ENCODE data around the gene DGUOK. TPM values are rescaled to one million over a fixed set of nuclear protein-coding genes. Genes with fewer than 3 reads are reported as not detected.
"Not testable (repeated sequence)": the region's sequence is repeated elsewhere in the genome, so short reads cannot be mapped to it uniquely, and the experiment has no call there.

Gene DGUOK
- 94.1 and 96.1 TPM in 2 replicates for polyA plus RNA-seq (2013)

DNA sequence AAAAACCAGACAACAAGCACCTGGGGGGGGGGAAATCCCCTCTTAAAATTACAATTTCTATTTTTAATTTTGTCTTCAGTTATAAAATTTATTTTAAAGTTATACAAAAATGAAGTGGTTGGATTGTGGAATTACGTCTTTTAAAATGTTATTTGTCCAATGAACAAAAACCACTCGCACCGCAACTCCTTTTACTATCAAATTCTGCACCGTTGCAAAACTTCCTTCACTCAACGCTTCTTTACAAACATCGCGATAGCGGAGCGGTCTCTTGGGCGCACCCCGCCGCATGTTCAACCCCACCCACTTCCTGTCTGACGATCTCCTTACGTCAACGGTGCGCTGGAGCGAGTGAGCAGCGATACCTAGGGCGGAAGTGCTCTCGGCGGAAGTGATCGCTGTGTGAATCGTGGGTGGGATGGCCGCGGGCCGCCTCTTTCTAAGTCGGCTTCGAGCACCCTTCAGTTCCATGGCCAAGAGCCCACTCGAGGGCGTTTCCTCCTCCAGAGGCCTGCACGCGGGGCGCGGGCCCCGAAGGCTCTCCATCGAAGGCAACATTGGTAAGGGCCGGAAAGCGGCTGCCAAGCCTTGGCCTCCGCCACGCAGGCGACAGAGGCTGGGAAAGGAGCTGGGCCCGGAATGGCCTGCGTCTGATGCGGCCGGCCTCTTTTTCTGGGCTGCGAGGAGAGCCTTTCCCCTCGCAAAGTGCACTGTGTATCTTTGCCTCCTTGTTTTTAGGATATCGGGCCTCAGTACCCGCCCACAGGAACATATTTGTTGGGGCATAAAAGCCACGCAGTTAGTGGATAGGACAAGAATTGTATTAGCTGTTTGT, at the start of gene DGUOK:
Gene DGUOK (plus strand): TSS at position 388 of the 835 bp plus-strand sequence. CDS start 31 bp downstream, at position 419.
- Histone ChIP-seq H3K23ac (ENCODE audit: low read length) (no peak within 1 kb of the TSS), H2AFZ (ENCODE audit: insufficient read depth, low read length, poor library complexity) (peak within 1 kb of the TSS; percentile 85), H4K8ac (ENCODE audit: low read depth, low read length) (peak within 1 kb of the TSS; percentile 98), H4K91ac (ENCODE audit: low read depth, low read length) (peak within 1 kb of the TSS; percentile 84), H3K4me1 (ENCODE audit: control insufficient read depth in 1 of 2, insufficient read depth in 2 of 2, low read length in 2 of 2) (peaks cover 0 to 3% of the 10 kb centered on the region in 2 experiments), H3K4ac (ENCODE audit: low read depth, low read length) (peak within 1 kb of the TSS; percentile 95), H3K79me2 (ENCODE audit: control insufficient read depth, insufficient read depth, low read length, poor library complexity) (peaks cover 4% of the 10 kb centered on the region), H2BK5ac (ENCODE audit: low read depth, low read length, poor library complexity) (peak within 1 kb of the TSS; percentile 87), H2AK5ac (ENCODE audit: low read length) (peak within 1 kb of the TSS; percentile 76), H3K9me3 (ENCODE audit: insufficient read depth, low read depth, low read length) (no peaks in the 10 kb centered on the region), H3K27me3 (ENCODE audit: insufficient read depth, low read length) (no peaks in the 10 kb centered on the region), H3K79me1 (ENCODE audit: low read length) (peaks cover 4% of the 10 kb centered on the region), H4K12ac (ENCODE audit: low read depth, low read length) (peak within 1 kb of the TSS; percentile 89), H3K4me3 (ENCODE audit: low read depth, low read length) (peak within 1 kb of the TSS; percentile 89), H3K27ac (ENCODE audit: low read depth, low read length) (peak within 1 kb of the TSS; percentile 20), H3K14ac (ENCODE audit: low read length) (peak within 1 kb of the TSS; percentile 86), H3K36me3 (ENCODE audit: control insufficient read depth in 1 of 2, insufficient read depth in 2 of 2, low read length in 2 of 2) (peaks cover 0 to 2% of the 10 kb centered on the region in 2 experiments), H3K18ac (ENCODE audit: low read length) (peak within 1 kb of the TSS; percentile 73), H2BK12ac (ENCODE audit: low read length) (peak within 1 kb of the TSS; percentile 18), H2BK120ac (ENCODE audit: insufficient read depth, low read length, poor library complexity) (peak within 1 kb of the TSS; percentile 52), H3K4me2 (ENCODE audit: low read length) (peak within 1 kb of the TSS; percentile 72), H3K9ac (ENCODE audit: low read length) (peak within 1 kb of the TSS; percentile 97)
- peak; percentile 99 to 100 for DNase-seq
- WGBS (ENCODE audit: extremely low coverage, insufficient coverage, insufficient read length), result no CpG with 5 or more reads among the region's 50 CpGs

DNA sequence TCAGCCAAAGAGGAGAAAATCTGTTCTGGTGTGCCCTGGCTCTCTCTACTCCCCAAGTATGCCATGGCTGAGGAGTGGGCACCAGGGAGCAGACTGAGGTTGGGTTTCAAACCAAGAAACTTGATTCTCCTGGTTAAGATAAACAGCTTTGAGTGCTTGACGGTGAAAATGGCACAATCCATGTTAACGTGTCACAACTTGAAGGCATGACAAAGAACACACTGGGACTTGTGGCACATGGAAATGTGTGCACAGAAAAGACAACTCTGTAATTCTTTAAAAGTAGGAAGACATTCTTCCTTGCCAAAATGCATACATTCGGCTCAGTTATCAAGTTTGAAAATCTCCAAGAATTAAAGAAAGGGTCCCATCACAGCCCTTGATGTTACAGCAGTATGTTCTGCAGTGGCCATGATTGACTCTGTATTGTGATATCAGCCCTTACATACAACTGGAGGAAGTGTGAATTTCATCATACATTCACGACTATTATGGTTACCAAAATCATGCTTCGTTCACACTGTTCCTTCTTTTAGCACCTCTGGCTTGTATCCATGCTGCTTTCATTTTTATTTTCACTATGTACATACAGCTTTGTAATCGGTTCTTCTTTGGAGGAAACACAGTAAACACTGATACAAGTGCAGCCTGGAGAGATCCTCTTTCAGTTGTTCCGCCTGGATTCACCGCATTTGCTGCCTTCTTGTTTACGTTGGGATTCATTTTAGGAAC, 49.4 kb upstream of the DGUOK start:
- Histone ChIP-seq H4K12ac (ENCODE audit: low read depth, low read length) (no peak overlapping the region), H3K4ac (ENCODE audit: low read depth, low read length) (no peak overlapping the region)

DNA sequence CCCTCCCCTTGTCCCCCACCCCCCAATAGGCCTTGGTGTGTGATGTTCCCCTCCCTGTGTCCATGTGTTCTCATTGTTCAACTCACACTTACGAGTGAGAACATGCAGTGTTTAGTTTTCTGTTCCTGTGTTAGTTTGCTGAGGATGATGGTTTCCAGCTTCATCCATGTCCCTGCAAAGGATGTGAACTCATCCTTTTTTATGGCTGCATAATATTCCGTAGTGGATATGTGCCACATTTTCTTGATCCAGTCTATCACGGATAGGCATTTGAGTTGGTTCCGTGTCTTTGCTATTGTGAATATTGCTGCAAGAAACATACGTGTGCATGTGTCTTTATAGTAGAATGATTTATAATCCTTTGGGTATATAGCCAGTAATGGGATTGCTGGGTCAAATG, 48.7 kb upstream of the DGUOK start:
- H3K4me2 ChIP-seq (ENCODE audit: low read length); H2AK5ac ChIP-seq (ENCODE audit: low read length); H3K18ac ChIP-seq (ENCODE audit: low read length); H4K12ac ChIP-seq (ENCODE audit: low read depth, low read length); DNase-seq; H3K4me3 ChIP-seq (ENCODE audit: low read depth, low read length); H4K8ac ChIP-seq (ENCODE audit: low read depth, low read length); H3K23ac ChIP-seq (ENCODE audit: low read length); H2AFZ ChIP-seq (ENCODE audit: insufficient read depth, low read length, poor library complexity); H3K36me3 ChIP-seq (ENCODE audit: control insufficient read depth in 1 of 2, insufficient read depth in 2 of 2, low read length in 2 of 2); H3K27me3 ChIP-seq (ENCODE audit: insufficient read depth, low read length); H3K79me2 ChIP-seq (ENCODE audit: control insufficient read depth, insufficient read depth, low read length, poor library complexity); H3K14ac ChIP-seq (ENCODE audit: low read length); H3K9me3 ChIP-seq (ENCODE audit: insufficient read depth, low read depth, low read length); H2BK5ac ChIP-seq (ENCODE audit: low read depth, low read length, poor library complexity); H3K4me1 ChIP-seq (ENCODE audit: control insufficient read depth in 1 of 2, insufficient read depth in 2 of 2, low read length in 2 of 2); H2BK12ac ChIP-seq (ENCODE audit: low read length); H3K4ac ChIP-seq (ENCODE audit: low read depth, low read length); H3K27ac ChIP-seq (ENCODE audit: low read depth, low read length); H2BK120ac ChIP-seq (ENCODE audit: insufficient read depth, low read length, poor library complexity); H3K79me1 ChIP-seq (ENCODE audit: low read length); H4K91ac ChIP-seq (ENCODE audit: low read depth, low read length); H3K9ac ChIP-seq (ENCODE audit: low read length): not testable (repeated sequence)
- no CpG with 5 or more reads among the region's 5 CpGs for WGBS (ENCODE audit: extremely low coverage, insufficient coverage, insufficient read length)

More for the DNA sequence above, 49.4 kb upstream of the DGUOK start:
- H3K14ac ChIP-seq (ENCODE audit: low read length), result no peak overlapping the region
- H3K9me3 ChIP-seq (ENCODE audit: insufficient read depth, low read depth, low read length), result no peaks in the 10 kb centered on the region
- no peak overlapping the region for H3K27ac ChIP-seq (ENCODE audit: low read depth, low read length)
- no peaks in the 10 kb centered on the region for H3K79me1 ChIP-seq (ENCODE audit: low read length)
- H4K91ac ChIP-seq (ENCODE audit: low read depth, low read length), result no peak overlapping the region
- WGBS (ENCODE audit: extremely low coverage, insufficient coverage, insufficient read length), result no CpG with 5 or more reads among the region's 9 CpGs
- no peak overlapping the region for H3K9ac ChIP-seq (ENCODE audit: low read length)
- H2BK120ac ChIP-seq (ENCODE audit: insufficient read depth, low read length, poor library complexity), result no peak overlapping the region
- H2AFZ ChIP-seq (ENCODE audit: insufficient read depth, low read length, poor library complexity), result no peak overlapping the region
- no peak overlapping the region for H2AK5ac ChIP-seq (ENCODE audit: low read length)
- no peak overlapping the region for H4K8ac ChIP-seq (ENCODE audit: low read depth, low read length)
- no peak overlapping the region for H2BK12ac ChIP-seq (ENCODE audit: low read length)
- no peak overlapping the region for H3K4me3 ChIP-seq (ENCODE audit: low read depth, low read length)
- H3K4me1 ChIP-seq (ENCODE audit: control insufficient read depth in 1 of 2, insufficient read depth in 2 of 2, low read length in 2 of 2), result no peaks in the 10 kb centered on the region
- DNase-seq, result no peak
- H3K36me3 ChIP-seq (ENCODE audit: control insufficient read depth in 1 of 2, insufficient read depth in 2 of 2, low read length in 2 of 2), result peaks cover 0 to 2% of the 10 kb centered on the region in 2 experiments
- no peak overlapping the region for H3K18ac ChIP-seq (ENCODE audit: low read length)
- no peaks in the 10 kb centered on the region for H3K79me2 ChIP-seq (ENCODE audit: control insufficient read depth, insufficient read depth, low read length, poor library complexity)
- H3K4me2 ChIP-seq (ENCODE audit: low read length), result no peak overlapping the region
- H3K23ac ChIP-seq (ENCODE audit: low read length), result no peak overlapping the region
- H3K27me3 ChIP-seq (ENCODE audit: insufficient read depth, low read length), result no peaks in the 10 kb centered on the region
- H2BK5ac ChIP-seq (ENCODE audit: low read depth, low read length, poor library complexity), result no peak overlapping the region

DNA sequence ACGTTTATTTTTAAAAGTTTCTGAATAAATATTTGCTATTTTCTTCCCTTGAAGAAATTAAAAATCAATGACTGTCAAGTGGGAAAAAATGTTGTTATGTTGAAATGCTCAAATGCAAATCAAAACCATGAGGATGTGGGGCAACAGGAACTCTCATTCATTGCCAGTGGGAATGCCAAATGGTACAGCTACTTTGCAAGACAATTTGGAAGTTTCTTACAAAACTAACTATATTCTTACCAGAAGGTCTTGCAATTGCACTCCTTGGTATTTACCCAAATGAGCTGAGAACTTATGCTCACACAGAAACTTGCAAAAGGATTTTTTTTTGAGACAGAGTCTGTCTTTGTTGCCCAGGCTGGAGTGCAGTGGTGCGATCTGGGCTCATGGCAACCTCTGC, 41.3 kb upstream of the DGUOK start:
- Histone ChIP-seq H3K27ac (ENCODE audit: low read depth, low read length) (no peak overlapping the region), H3K9ac (ENCODE audit: low read length) (no peak overlapping the region), H3K23ac (ENCODE audit: low read length) (no peak overlapping the region), H2BK5ac (ENCODE audit: low read depth, low read length, poor library complexity) (no peak overlapping the region), H3K4me1 (ENCODE audit: control insufficient read depth in 1 of 2, insufficient read depth in 2 of 2, low read length in 2 of 2) (no peaks in the 10 kb centered on the region), H3K79me1 (ENCODE audit: low read length) (no peaks in the 10 kb centered on the region), H4K91ac (ENCODE audit: low read depth, low read length) (no peak overlapping the region), H3K27me3 (ENCODE audit: insufficient read depth, low read length) (no peaks in the 10 kb centered on the region), H2AFZ (ENCODE audit: insufficient read depth, low read length, poor library complexity) (no peak overlapping the region), H3K4me2 (ENCODE audit: low read length) (no peak overlapping the region), H2BK120ac (ENCODE audit: insufficient read depth, low read length, poor library complexity) (no peak overlapping the region), H2AK5ac (ENCODE audit: low read length) (no peak overlapping the region), H3K18ac (ENCODE audit: low read length) (no peak overlapping the region), H3K4me3 (ENCODE audit: low read depth, low read length) (no peak overlapping the region), H3K14ac (ENCODE audit: low read length) (no peak overlapping the region), H2BK12ac (ENCODE audit: low read length) (no peak overlapping the region), H3K9me3 (ENCODE audit: insufficient read depth, low read depth, low read length) (no peaks in the 10 kb centered on the region), H4K8ac (ENCODE audit: low read depth, low read length) (no peak overlapping the region), H3K79me2 (ENCODE audit: control insufficient read depth, insufficient read depth, low read length, poor library complexity) (no peaks in the 10 kb centered on the region), H4K12ac (ENCODE audit: low read depth, low read length) (no peak overlapping the region), H3K36me3 (ENCODE audit: control insufficient read depth in 1 of 2, insufficient read depth in 2 of 2, low read length in 2 of 2) (no peaks in the 10 kb centered on the region), H3K4ac (ENCODE audit: low read depth, low read length) (no peak overlapping the region)
- WGBS (ENCODE audit: extremely low coverage, insufficient coverage, insufficient read length), result no CpG with 5 or more reads among the region's 2 CpGs
- no peak for DNase-seq
